IPS-NIHi11 (cell line): ENCODE results near the gene MUC12.
A peak's percentile ranks its signal among the peaks of the same experiment; 100 is the strongest.
"Not testable (repeated sequence)": the region's sequence is repeated elsewhere in the genome, so short reads cannot be mapped to it uniquely, and the experiment has no call there.

Source experiments
- DNase-seq: peaks from one replicate; pipeline ENCODE4 v3.0.0; 2012; ENCODE audit warnings: mixed read lengths, low spot score

The MUC12 gene

GRCh38 chr7:100992280-100992679 is 22.9 kb downstream of the MUC12 start:
- not testable (repeated sequence) for DNase-seq

- not testable (repeated sequence) for DNase-seq
Observed at GRCh38 chr7:100994671-100995070, 25.3 kb downstream of the MUC12 start.

- DNase-seq: not testable (repeated sequence)
Observed at GRCh38 chr7:100998530-100998929, 29.2 kb downstream of the MUC12 start.

- DNase-seq: not testable (repeated sequence)
Observed at GRCh38 chr7:100999334-100999733, 30.0 kb downstream of the MUC12 start.

- DNase-seq: not testable (repeated sequence)
Observed at GRCh38 chr7:101000025-101000424, 30.7 kb downstream of the MUC12 start.

GRCh38 chr7:101002333-101002732 is 33.0 kb downstream of the MUC12 start:
- not testable (repeated sequence) for DNase-seq

- DNase-seq: not testable (repeated sequence)
Observed at GRCh38 chr7:101007361-101007760, 38.0 kb downstream of the MUC12 start.

- no peak for DNase-seq
Observed at GRCh38 chr7:101009629-101010028, 40.3 kb downstream of the MUC12 start.

- no peak for DNase-seq
Observed at GRCh38 chr7:101012931-101013330, 43.6 kb downstream of the MUC12 start.

- DNase-seq: no peak
Observed at GRCh38 chr7:101015626-101016025, 46.3 kb downstream of the MUC12 start.

- peak; percentile 74 for DNase-seq
Observed at GRCh38 chr7:101017064-101017777, 47.9 kb downstream of the MUC12 start.

GRCh38 chr7:101018271-101019167 is 49.2 kb downstream of the MUC12 start:
- DNase-seq: peak; percentile 72

GRCh38 chr7:101020444-101020843 is 51.1 kb downstream of the MUC12 start:
- DNase-seq: no peak

- no peak for DNase-seq
Observed at GRCh38 chr7:101021703-101022102, 52.3 kb downstream of the MUC12 start.

- DNase-seq: no peak
Observed at GRCh38 chr7:101023839-101024238, 54.5 kb downstream of the MUC12 start.

- peak; percentile 42 for DNase-seq
Observed at GRCh38 chr7:101031082-101031481, 61.7 kb downstream of the MUC12 start.

- no peak for DNase-seq
Observed at GRCh38 chr7:101035941-101036340, 66.6 kb downstream of the MUC12 start.

- not testable (repeated sequence) for DNase-seq
Observed at GRCh38 chr7:101041283-101041682, 71.9 kb downstream of the MUC12 start.

- DNase-seq: peak; percentile 86
Observed at GRCh38 chr7:101058355-101058754, 89.0 kb downstream of the MUC12 start.

GRCh38 chr7:101059620-101059942 is 90.2 kb downstream of the MUC12 start:
- no peak for DNase-seq

- DNase-seq: no peak
Observed at GRCh38 chr7:101060992-101061391, 91.6 kb downstream of the MUC12 start.

- DNase-seq: not testable (repeated sequence)
Observed at GRCh38 chr7:101064176-101064550, 94.8 kb downstream of the MUC12 start.

GRCh38 chr7:101065162-101065561 is 95.8 kb downstream of the MUC12 start:
- not testable (repeated sequence) for DNase-seq
